T-helper 1 cell treated with Interleukin-12 subunit alpha and Interleukin-12 subunit beta and Interleukin-4 antibody, amounts not matched to agents 30 μg/mL and 1 μg/mL, for 36 hours (primary cell): ENCODE data around the gene REEP6.
"Not testable (repeated sequence)": the region's sequence is repeated elsewhere in the genome, so short reads cannot be mapped to it uniquely, and the experiment has no call there.

Experiments used
- H3K27ac Mint-ChIP-seq: one replicate; pipeline ENCODE4 v1.8.0; 2021; ENCODE audit warnings: mild to moderate bottlenecking, mixed read lengths
- H3K27me3 Mint-ChIP-seq: one replicate; pipeline ENCODE4 v1.8.0; 2021; ENCODE audit warnings: low read depth, mixed read lengths
- H3K36me3 Mint-ChIP-seq: one replicate; pipeline ENCODE4 v1.8.0; 2021; ENCODE audit warnings: low read depth, mixed read lengths
- H3K4me1 Mint-ChIP-seq: one replicate; pipeline ENCODE4 v1.8.0; 2021; ENCODE audit warnings: low read depth, mixed read lengths
- H3K4me3 Mint-ChIP-seq: one replicate; pipeline ENCODE4 v1.8.0; 2021; ENCODE audit warnings: mild to moderate bottlenecking, moderate library complexity, mixed read lengths
- H3K9me3 Mint-ChIP-seq: one replicate; pipeline ENCODE4 v1.8.0; 2021; ENCODE audit warnings: mixed read lengths

Gene REEP6

DNA sequence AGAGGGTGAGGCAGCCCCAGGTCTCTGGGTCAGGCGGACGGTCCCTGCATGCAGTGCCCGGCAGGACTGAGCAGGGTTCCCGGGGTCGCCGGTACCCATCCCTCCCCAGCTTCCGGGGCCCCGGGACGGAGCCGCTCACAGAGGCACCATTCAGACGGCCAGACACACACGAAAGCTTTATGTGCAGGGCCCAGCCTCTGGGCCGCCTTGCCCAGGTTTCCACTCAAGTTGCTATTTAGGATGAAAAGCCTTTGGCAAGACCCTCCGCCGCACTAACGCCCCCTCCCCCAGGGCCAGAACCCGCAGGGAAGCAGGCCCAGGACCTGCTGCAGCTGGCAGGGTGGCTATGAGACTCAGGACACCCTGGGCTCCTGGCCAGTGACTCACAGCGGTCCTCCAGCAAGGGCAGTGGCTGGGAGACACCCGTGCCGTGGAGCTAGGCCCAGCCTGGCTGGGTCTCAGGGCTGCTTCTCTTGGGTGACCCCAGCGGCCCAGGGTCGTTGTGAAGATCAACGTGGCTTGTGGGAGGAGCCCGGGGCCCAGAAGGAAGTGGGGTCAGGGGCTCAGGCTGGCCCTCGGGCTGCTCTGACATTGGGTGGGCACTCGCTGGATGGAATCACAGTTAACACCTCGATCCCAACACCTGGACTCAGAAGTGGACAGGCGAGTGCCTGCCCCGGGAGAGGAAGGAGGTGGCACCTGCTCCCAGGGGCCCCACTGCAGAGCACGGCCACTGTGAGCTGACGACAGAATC, 16.8 kb upstream of the REEP6 start:
- Mint-ChIP-seq H3K36me3 (peaks cover 4% of the 10 kb centered on the region), H3K4me1 (peaks cover 9% of the 10 kb centered on the region), H3K27me3 (peaks cover 8% of the 10 kb centered on the region), H3K4me3 (no peak overlapping the region), H3K9me3 (no peaks in the 10 kb centered on the region), H3K27ac (no peak overlapping the region)

GRCh38 chr19:1474765-1475351, 16.1 kb upstream of the REEP6 start:
- Mint-ChIP-seq H3K4me1 (peaks cover 10% of the 10 kb centered on the region), H3K27ac (no peak overlapping the region), H3K9me3 (no peaks in the 10 kb centered on the region), H3K36me3 (peaks cover 5% of the 10 kb centered on the region), H3K27me3 (peaks cover 8% of the 10 kb centered on the region), H3K4me3 (no peak overlapping the region)

GRCh38 chr19:1475751-1476437, 15.1 kb upstream of the REEP6 start:
- Mint-ChIP-seq H3K27ac (no peak overlapping the region), H3K4me3 (no peak overlapping the region), H3K9me3 (no peaks in the 10 kb centered on the region), H3K27me3 (peaks cover 8% of the 10 kb centered on the region), H3K36me3 (peaks cover 5% of the 10 kb centered on the region), H3K4me1 (peaks cover 13% of the 10 kb centered on the region)

DNA sequence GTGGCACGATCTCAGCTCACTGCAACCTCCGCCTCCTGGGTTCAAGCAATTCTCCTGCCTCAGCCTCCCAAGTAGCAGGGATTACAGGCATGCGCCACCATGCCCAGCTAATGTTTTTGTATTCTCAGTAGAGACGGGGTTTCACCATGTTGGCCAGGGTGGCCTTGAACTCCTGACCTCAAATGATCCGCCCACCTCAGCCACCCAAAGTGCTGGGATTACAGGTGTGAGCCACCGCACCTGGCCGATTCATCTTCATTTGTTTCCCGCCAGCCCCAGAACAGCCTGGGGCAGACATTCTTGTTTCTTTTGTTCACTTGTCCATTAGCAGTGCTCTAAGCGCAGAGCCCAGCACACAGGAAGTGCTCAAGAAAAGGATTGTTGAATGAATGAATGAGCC, 13.9 kb upstream of the REEP6 start:
- H3K9me3 Mint-ChIP-seq, H3K4me3 Mint-ChIP-seq, H3K27ac Mint-ChIP-seq, H3K27me3 Mint-ChIP-seq, H3K36me3 Mint-ChIP-seq: not testable (repeated sequence)
- H3K4me1 Mint-ChIP-seq: peaks cover 12% of the 10 kb centered on the region

GRCh38 chr19:1478934-1479707, 11.9 kb upstream of the REEP6 start, which contains the start of gene C19orf25:
Gene C19orf25 (minus strand): TSS chr19:1479215. CDS start chr19:1478903, 312 bp downstream.
- peaks cover 3% of the 10 kb centered on the region for H3K36me3 Mint-ChIP-seq

GRCh38 chr19:1481224-1481892, 9.6 kb upstream of the REEP6 start:
- no peaks in the 10 kb centered on the region for H3K27me3 Mint-ChIP-seq
- no peak overlapping the region for H3K4me3 Mint-ChIP-seq
- no peak overlapping the region for H3K27ac Mint-ChIP-seq
- H3K9me3 Mint-ChIP-seq: no peaks in the 10 kb centered on the region
- H3K4me1 Mint-ChIP-seq: peaks cover 12% of the 10 kb centered on the region
- H3K36me3 Mint-ChIP-seq: peaks cover 3% of the 10 kb centered on the region

More at GRCh38 chr19:1478934-1479707, 11.9 kb upstream of the REEP6 start, which contains the start of gene C19orf25:
- peaks cover 12% of the 10 kb centered on the region for H3K4me1 Mint-ChIP-seq
- H3K9me3 Mint-ChIP-seq: no peaks in the 10 kb centered on the region
- H3K4me3 Mint-ChIP-seq: peak within 1 kb of the TSS; percentile 98
- peak within 1 kb of the TSS; percentile 96 for H3K27ac Mint-ChIP-seq
- H3K27me3 Mint-ChIP-seq: no peaks in the 10 kb centered on the region

GRCh38 chr19:1481893-1482360, 9.1 kb upstream of the REEP6 start:
- Mint-ChIP-seq H3K4me1 (peaks cover 12% of the 10 kb centered on the region), H3K36me3 (peaks cover 3% of the 10 kb centered on the region), H3K27me3 (no peaks in the 10 kb centered on the region), H3K4me3 (no peak overlapping the region), H3K9me3 (no peaks in the 10 kb centered on the region), H3K27ac (no peak overlapping the region)

GRCh38 chr19:1482361-1483130, 8.4 kb upstream of the REEP6 start:
- H3K36me3 Mint-ChIP-seq: peaks cover 3% of the 10 kb centered on the region
- no peak overlapping the region for H3K27ac Mint-ChIP-seq
- peaks cover 7% of the 10 kb centered on the region for H3K4me1 Mint-ChIP-seq
- H3K4me3 Mint-ChIP-seq: no peak overlapping the region
- no peaks in the 10 kb centered on the region for H3K9me3 Mint-ChIP-seq
- H3K27me3 Mint-ChIP-seq: no peaks in the 10 kb centered on the region

DNA sequence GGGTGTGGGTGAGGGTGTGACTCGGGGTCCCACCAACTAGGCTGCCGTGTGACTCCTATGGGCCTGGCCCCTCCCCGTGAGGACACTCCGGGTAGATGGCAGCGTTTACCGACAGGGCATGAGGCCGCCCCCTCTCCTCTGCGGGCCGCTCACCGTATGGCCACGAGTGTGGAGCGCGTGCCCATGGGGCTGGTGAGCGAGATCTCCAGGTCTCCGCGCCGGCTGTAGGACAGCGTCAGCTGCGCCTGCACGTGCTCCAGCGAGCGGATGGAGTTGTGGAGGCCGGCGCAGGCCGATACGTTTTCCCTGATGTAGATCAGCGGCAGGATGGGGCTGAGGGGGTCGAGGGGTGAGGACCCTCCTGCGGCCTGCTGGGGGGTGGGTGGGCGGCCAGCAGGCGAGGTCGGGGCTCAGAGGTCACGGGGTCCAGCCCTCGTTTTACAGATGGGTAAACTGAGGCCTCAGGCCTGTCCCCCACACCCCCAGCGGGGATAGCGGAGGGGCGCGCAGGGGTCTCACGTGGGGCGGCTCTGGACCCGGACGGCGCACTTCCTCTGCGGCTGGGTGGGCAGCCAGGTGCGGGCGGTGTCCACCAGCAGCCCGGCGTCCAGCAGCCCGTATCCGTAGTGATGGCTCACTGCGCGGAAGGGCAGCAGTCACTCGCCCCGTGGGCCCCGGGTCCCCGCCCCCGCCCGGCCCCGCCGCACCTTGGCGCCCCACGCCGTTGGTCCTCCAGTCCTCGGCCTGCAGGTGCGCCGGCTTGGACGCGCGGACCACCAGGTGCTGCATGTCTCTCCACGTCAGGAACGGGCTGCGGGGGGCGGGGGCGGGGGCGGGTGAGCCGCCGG, 7.6 kb upstream of the REEP6 start:
- Mint-ChIP-seq H3K27ac (no peak overlapping the region), H3K4me1 (peaks cover 7% of the 10 kb centered on the region), H3K36me3 (peaks cover 3% of the 10 kb centered on the region), H3K27me3 (no peaks in the 10 kb centered on the region), H3K4me3 (no peak overlapping the region), H3K9me3 (no peaks in the 10 kb centered on the region)

DNA sequence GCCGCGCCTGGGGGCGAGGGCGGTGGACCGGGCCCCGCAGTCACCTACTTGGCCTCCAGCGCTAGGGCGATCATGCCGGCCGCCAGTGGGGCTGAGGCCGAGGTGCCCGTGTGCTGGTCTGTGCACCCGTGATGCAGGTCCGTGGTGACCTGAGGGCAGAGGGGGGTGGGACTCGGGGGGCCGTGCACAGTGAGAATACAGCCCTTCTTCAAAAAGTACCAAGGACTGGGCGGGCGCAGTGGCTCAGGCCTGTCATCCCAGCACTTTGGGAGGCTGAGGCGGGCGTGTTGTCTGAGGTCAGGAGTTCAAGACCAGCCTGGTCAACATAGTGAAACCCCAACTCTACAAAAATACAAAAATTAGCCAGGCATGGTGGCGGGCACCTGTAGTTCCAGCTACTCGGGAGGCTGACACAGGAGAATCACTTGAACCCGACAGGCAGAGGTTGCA, 7.0 kb upstream of the REEP6 start:
- no peaks in the 10 kb centered on the region for H3K27me3 Mint-ChIP-seq
- H3K4me1 Mint-ChIP-seq: peaks cover 6% of the 10 kb centered on the region
- H3K4me3 Mint-ChIP-seq: no peak overlapping the region
- H3K9me3 Mint-ChIP-seq: no peaks in the 10 kb centered on the region
- H3K36me3 Mint-ChIP-seq: peaks cover 2% of the 10 kb centered on the region
- no peak overlapping the region for H3K27ac Mint-ChIP-seq

DNA sequence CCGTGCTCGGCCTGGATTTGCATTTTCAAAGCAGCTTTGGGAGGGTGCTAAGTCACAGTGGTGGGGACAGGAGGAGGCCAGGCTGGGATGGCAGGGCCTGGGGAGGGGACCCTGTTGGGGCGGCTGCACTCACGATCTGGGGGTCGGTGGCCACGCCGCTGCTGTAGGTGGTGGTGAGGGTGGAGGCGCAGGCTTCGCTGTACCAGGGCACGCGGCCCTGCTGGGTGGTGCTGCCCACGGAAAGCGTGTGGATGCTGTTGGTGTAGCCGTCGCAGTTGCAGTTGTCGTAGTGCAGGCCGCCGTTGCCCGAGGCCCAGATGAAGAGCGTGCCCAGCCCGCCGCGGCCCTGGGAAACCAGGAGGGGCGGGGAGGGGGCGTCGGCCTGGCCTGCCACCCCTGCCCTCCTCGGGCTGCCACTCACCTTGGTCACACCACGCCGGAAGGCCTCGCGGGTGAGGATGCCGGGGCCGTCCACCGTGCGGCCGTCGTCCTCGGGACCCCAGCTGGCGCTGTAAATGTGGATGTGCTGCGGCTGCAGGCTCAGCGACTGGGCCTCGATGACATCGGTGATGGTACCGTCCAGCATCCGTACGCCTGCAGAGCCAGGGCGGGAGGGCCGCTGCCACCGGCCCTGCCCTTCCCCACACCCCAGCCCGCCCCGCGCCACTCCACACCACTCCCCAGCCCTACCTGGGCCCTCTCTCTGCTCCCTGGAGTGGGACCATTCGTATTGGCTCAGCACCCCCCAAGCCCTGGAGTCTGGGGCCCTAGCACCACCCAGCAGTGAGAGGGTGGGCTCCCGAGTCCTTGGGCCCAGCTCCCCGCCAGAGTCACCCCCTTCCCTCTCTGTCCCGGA, 4.0 kb upstream of the REEP6 start:
- peaks cover 5% of the 10 kb centered on the region for H3K4me1 Mint-ChIP-seq
- H3K27me3 Mint-ChIP-seq: peaks cover 9% of the 10 kb centered on the region
- H3K4me3 Mint-ChIP-seq: no peak overlapping the region
- no peaks in the 10 kb centered on the region for H3K9me3 Mint-ChIP-seq
- no peak overlapping the region for H3K27ac Mint-ChIP-seq
- H3K36me3 Mint-ChIP-seq: no peaks in the 10 kb centered on the region
